Natural killer cell treated with Interleukin-12 subunit alpha and Interleukin-12 subunit beta and Interleukin-15 and Interleukin-18, amount 100 ng/mL, for 72 hours (primary cell): ENCODE data around the gene NCOA6. TPM values are rescaled to one million over a fixed set of nuclear protein-coding genes. Genes with fewer than 3 reads are reported as not detected.

Source experiments
- ATAC-seq, 2 donors: fragments of 150-1000 bp; cut with Tn5 transposase in 1 of 2; sonication (Bioruptor Pico), chemical (Tn5 transposase) in 1 of 2; 2 replicates each; pipeline ENCODE4 v1.10.0; 2021
- DNase-seq: peaks from one replicate; pipeline ENCODE4 v3.0.0; 2022; ENCODE audit warnings: low spot score
- H3K27ac Mint-ChIP-seq, 2 donors: 1 replicate in 1 of 2; 2 replicates in 1 of 2; pipeline ENCODE4 v1.8.0; 2022; ENCODE audit warnings: mixed read lengths in 2 of 2, mild to moderate bottlenecking in 1 of 2, moderate library complexity in 1 of 2
- H3K27me3 Mint-ChIP-seq, 2 donors: 1 replicate in 1 of 2; 2 replicates in 1 of 2; pipeline ENCODE4 v1.8.0; 2022; ENCODE audit warnings: mixed read lengths in 2 of 2
- H3K36me3 Mint-ChIP-seq: one replicate; pipeline ENCODE4 v1.8.0; 2022; ENCODE audit warnings: mixed read lengths
- H3K4me1 Mint-ChIP-seq, 2 donors: 1 replicate in 1 of 2; 2 replicates in 1 of 2; pipeline ENCODE4 v1.8.0; 2022; ENCODE audit warnings: low read depth in 2 of 2, mixed read lengths in 2 of 2, mild to moderate bottlenecking in 1 of 2
- H3K4me3 Mint-ChIP-seq: one replicate; pipeline ENCODE4 v1.8.0; 2022; ENCODE audit warnings: mixed read lengths
- H3K9me3 Mint-ChIP-seq: 2 replicates; pipeline ENCODE4 v1.8.0; 2022; ENCODE audit warnings: mixed read lengths
- total RNA-seq, 2 donors: library from RNA; stranded (reverse); gene quantifications; one replicate each; pipeline ENCODE4 v1.2.3, GENCODE V29; 2022

Gene NCOA6
- total RNA-seq, 2 donors from 2014 or later, result 24.7 to 30.7 TPM

DNA sequence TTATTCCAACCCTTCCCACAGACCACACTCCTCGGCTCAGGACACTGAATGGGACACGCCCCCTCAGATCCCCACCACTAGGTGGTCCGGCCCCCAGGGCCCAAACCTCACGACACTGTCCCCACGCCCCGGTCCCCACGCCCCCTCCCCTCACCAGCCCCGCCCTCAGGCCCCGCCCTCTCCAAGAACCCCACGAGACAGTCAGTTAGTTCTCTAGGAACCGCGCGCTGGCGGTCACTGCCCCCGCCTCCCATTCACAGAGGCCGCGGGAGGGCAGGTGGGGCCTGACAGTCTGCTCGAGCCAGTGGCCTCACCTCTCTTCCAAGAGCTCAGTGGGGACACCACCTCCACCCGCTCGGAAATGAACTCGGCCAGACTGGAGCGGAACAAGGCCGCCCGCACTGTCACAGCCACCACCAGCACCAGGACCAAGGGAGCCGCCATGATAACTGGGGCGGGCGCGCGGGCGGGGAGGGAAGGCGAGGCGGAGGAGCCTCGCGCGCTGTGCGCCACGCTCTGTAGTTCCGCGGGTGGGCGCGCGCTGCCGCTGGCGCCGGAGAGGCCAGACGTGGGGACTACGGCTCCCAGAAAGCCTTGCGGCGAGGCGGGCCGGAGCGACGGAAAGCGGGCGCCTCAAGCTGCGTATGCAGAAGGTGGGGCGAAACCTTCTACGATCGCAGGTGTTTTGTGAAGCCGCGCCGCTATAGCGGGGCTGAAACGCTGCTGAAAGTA is 148.6 kb downstream of the NCOA6 start, which contains the start of gene PIGU:
Gene PIGU (minus strand): TSS at position 451 of the 732 bp plus-strand sequence. CDS start 7 bp downstream, at position 444.
- DNase-seq (peak; percentile 97), ATAC-seq (peak; percentile 99)
- peak within 1 kb of the TSS; percentile 80 to 85 for H3K27ac Mint-ChIP-seq
- no peaks in the 10 kb centered on the region for H3K27me3 Mint-ChIP-seq
- H3K9me3 Mint-ChIP-seq, result no peaks in the 10 kb centered on the region
- no peaks in the 10 kb centered on the region for H3K36me3 Mint-ChIP-seq
- peak within 1 kb of the TSS; percentile 95 for H3K4me3 Mint-ChIP-seq
- peaks cover 13 to 22% of the 10 kb centered on the region in 2 donors for H3K4me1 Mint-ChIP-seq

DNA sequence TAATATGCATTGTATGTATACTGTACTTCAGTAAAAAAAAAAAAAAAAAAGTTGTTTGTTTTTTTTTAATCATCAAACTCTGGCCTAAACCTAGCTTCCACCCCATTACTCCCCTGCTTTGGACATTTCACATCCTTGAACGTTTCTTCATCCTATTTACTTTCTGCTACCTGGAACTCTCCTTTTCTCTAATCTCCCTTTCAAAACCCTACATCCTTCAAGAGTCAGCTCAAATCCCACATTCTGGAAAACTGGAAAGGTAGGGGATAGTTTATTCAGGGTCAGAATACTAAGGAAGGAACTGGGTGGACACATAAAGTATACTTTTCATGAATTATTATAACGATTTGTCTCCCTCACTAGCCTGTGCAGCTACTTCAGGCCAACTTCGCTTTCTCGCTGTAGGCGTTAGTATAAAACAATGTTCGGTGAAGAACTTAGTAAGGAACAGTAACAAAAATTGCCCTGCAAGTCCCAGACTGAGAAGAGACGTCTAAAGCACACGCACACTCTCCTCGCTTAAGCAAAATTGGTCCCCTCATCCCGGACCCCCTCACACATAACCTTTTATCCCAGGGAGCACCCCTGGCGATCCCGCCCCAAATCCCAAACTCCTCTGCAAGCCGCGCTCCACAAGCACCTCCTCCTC is 149.3 kb downstream of the NCOA6 start:
- Mint-ChIP-seq H3K4me3 (peak overlapping the region; percentile 95), H3K36me3 (no peaks in the 10 kb centered on the region), H3K4me1 (peaks cover 13 to 22% of the 10 kb centered on the region in 2 donors), H3K27ac (peak overlapping the region; percentile 80 to 85), H3K9me3 (no peaks in the 10 kb centered on the region), H3K27me3 (no peaks in the 10 kb centered on the region)
- DNase-seq (no peak), ATAC-seq (no peak)

DNA sequence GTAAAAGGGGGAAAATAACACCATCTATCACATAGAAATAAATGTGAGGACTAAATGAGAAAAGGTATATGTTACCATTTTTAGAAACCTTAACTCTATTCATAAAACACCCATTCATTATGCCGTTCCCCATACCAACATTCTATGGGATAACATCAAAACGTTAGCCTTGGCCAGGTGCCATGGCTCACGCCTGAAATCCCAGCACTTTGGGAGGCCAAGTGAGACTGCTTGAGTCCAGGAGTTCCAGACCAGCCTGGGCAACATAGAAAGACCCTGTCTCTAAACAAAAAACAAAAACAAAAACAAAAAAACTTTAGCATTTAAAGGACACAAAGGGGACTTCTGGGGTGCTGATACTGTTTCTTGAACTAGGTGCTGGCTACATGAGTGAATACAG is 149.9 kb downstream of the NCOA6 start:
- ATAC-seq (no peak), DNase-seq (no peak)
- Mint-ChIP-seq H3K4me3 (peak overlapping the region; percentile 95), H3K27ac (peak overlapping the region in 1 of 2 donors; percentile 80), H3K27me3 (no peaks in the 10 kb centered on the region), H3K4me1 (peaks cover 9 to 17% of the 10 kb centered on the region in 2 donors), H3K9me3 (no peaks in the 10 kb centered on the region), H3K36me3 (no peaks in the 10 kb centered on the region)

DNA sequence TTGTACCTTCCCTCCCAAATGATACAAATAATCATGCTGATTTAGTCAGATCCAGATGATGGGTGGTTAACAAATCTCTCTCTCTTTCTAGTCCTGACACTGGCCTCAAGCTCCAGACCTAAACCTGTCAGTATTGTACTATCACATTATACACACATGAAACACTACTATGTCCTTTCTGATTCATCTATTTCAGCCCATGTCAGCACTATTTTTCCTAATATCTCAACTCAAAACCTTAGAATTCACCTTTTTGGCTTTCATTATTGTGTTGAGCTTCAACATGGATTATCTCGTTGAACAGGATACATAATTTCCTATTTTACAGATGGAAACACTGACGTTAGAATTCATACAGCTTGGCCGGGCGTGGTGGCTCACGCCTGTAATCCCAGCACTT is 152.0 kb downstream of the NCOA6 start:
- ATAC-seq (no peak), DNase-seq (no peak)
- H3K9me3 Mint-ChIP-seq, result no peaks in the 10 kb centered on the region
- H3K27me3 Mint-ChIP-seq, result no peaks in the 10 kb centered on the region
- peaks cover 7 to 15% of the 10 kb centered on the region in 2 donors for H3K4me1 Mint-ChIP-seq
- no peaks in the 10 kb centered on the region for H3K36me3 Mint-ChIP-seq
- H3K4me3 Mint-ChIP-seq, result no peak overlapping the region
- H3K27ac Mint-ChIP-seq, result no peak overlapping the region

DNA sequence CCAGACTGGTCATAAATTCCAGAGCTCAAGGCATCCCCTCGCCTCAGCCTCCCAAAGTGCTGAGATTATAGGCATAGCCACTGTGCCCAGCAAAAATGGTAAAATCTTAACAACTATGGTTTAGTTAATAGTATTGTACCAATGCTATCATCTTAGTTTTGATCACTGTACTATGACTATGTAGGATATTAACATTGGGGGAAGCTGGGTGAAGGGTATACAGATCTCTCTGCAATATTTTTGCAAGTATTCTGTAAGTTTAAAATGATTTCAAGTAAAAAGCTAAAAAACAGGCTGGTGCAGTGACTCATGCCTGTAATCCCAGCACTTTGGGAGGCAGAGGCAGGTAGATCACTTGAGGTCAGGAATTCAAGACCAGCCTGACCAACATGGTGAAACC is 156.4 kb downstream of the NCOA6 start:
- Mint-ChIP-seq H3K4me3 (no peak overlapping the region), H3K9me3 (no peaks in the 10 kb centered on the region), H3K4me1 (peaks cover 0 to 4% of the 10 kb centered on the region in 2 donors), H3K27ac (no peak overlapping the region), H3K27me3 (no peaks in the 10 kb centered on the region), H3K36me3 (no peaks in the 10 kb centered on the region)
- DNase-seq (no peak), ATAC-seq (no peak)

Other genes with a start within 250 kb of the NCOA6 start
- 10 to 100 TPM; 20.1 to 20.6 TPM for gene PIGU, start 148.6 kb downstream of the NCOA6 start, total RNA-seq
- 1 to 10 TPM; 3.0 to 4.3 TPM for gene TP53INP2, start 121.3 kb downstream of the NCOA6 start, total RNA-seq
- gene GGT7, start 47.2 kb upstream of the NCOA6 start, total RNA-seq, result 1 to 10 TPM; 4.0 to 7.3 TPM
- 10 to 100 TPM in 1 of 2 donors, 1 to 10 TPM in 1; 2.4 to 13.4 TPM for gene ACSS2, start 51.0 kb upstream of the NCOA6 start, total RNA-seq
- 10 to 100 TPM; 53.3 to 71.3 TPM for gene GSS, start 130.2 kb upstream of the NCOA6 start, total RNA-seq
- under 1 TPM in 1 of 2 donors, not detected in 1; 0.19 TPM for gene MYH7B, start 130.2 kb upstream of the NCOA6 start, total RNA-seq